HuH-7.5 (cell line): ENCODE data around the gene HUS1.
"Not testable (repeated sequence)": the region's sequence is repeated elsewhere in the genome, so short reads cannot be mapped to it uniquely, and the experiment has no call there.

Experiments used
- DNase-seq: peaks from one replicate; pipeline ENCODE4 v3.0.0; 2011; ENCODE audit warnings: low spot score

The HUS1 gene

GRCh38 chr7:47944536-47945260 is 34.7 kb downstream of the HUS1 start:
- no peak for DNase-seq

GRCh38 chr7:47943676-47944474 is 35.5 kb downstream of the HUS1 start:
- DNase-seq = no peak

GRCh38 chr7:47942651-47943050 is 36.8 kb downstream of the HUS1 start:
- DNase-seq = not testable (repeated sequence)

- DNase-seq = no peak
Measured at GRCh38 chr7:47942132-47942531, 37.3 kb downstream of the HUS1 start.

GRCh38 chr7:47941136-47941844 is 38.1 kb downstream of the HUS1 start:
- no peak for DNase-seq

- no peak for DNase-seq
Measured at GRCh38 chr7:47940088-47941013, 39.1 kb downstream of the HUS1 start.

GRCh38 chr7:47939425-47940036 is 39.9 kb downstream of the HUS1 start:
- no peak for DNase-seq

GRCh38 chr7:47938574-47939165 is 40.7 kb downstream of the HUS1 start:
- no peak for DNase-seq

- no peak for DNase-seq
Measured at GRCh38 chr7:47937711-47938573, 41.5 kb downstream of the HUS1 start.

GRCh38 chr7:47937065-47937687 is 42.2 kb downstream of the HUS1 start:
- DNase-seq = no peak

GRCh38 chr7:47936323-47936722 is 43.1 kb downstream of the HUS1 start:
- no peak for DNase-seq

- no peak for DNase-seq
Measured at GRCh38 chr7:47935336-47935735, 44.1 kb downstream of the HUS1 start.

GRCh38 chr7:47934831-47935230 is 44.6 kb downstream of the HUS1 start:
- DNase-seq = no peak

GRCh38 chr7:47933215-47933614 is 46.2 kb downstream of the HUS1 start:
- no peak for DNase-seq

GRCh38 chr7:47932466-47933037 is 46.9 kb downstream of the HUS1 start:
- no peak for DNase-seq

- DNase-seq = no peak
Measured at GRCh38 chr7:47932016-47932415, 47.4 kb downstream of the HUS1 start.

GRCh38 chr7:47931005-47932004 is 48.1 kb downstream of the HUS1 start:
- DNase-seq = no peak

GRCh38 chr7:47924266-47924665 is 55.1 kb downstream of the HUS1 start:
- DNase-seq = no peak
